CD4-positive, alpha-beta T cell treated with Interleukin-4 for 4 hours (primary cell): ENCODE data around the gene TNFRSF25.

ENCODE experiments used
- DNase-seq: peaks from one replicate; pipeline ENCODE4 v3.0.0-alpha.2; 2020

TNFRSF25 gene

GRCh38 chr1:6486433-6487011 is 20.5 kb upstream of the TNFRSF25 start:
- DNase-seq: peak; percentile 80

GRCh38 chr1:6485168-6486101 is 19.5 kb upstream of the TNFRSF25 start:
- no peak for DNase-seq

GRCh38 chr1:6484826-6485167 is 18.8 kb upstream of the TNFRSF25 start:
- no peak for DNase-seq

- DNase-seq: no peak
Measured at GRCh38 chr1:6483761-6484117, 17.8 kb upstream of the TNFRSF25 start.

- DNase-seq: no peak
Measured at GRCh38 chr1:6483017-6483760, 17.2 kb upstream of the TNFRSF25 start.

GRCh38 chr1:6481820-6482219 is 15.8 kb upstream of the TNFRSF25 start:
- no peak for DNase-seq

GRCh38 chr1:6477039-6477820 is 11.3 kb upstream of the TNFRSF25 start:
- DNase-seq: no peak

GRCh38 chr1:6476483-6476882 is 10.5 kb upstream of the TNFRSF25 start:
- no peak for DNase-seq

GRCh38 chr1:6475381-6476133 is 9.6 kb upstream of the TNFRSF25 start:
- peak; percentile 78 for DNase-seq

GRCh38 chr1:6474815-6475282 is 8.9 kb upstream of the TNFRSF25 start:
- no peak for DNase-seq

GRCh38 chr1:6473974-6474814 is 8.2 kb upstream of the TNFRSF25 start:
- no peak for DNase-seq

GRCh38 chr1:6473156-6473555 is 7.2 kb upstream of the TNFRSF25 start:
- no peak for DNase-seq

- no peak for DNase-seq
Measured at GRCh38 chr1:6472391-6472790, 6.4 kb upstream of the TNFRSF25 start.

- no peak for DNase-seq
Measured at GRCh38 chr1:6471970-6472368, 6.0 kb upstream of the TNFRSF25 start.

GRCh38 chr1:6471086-6471969 is 5.4 kb upstream of the TNFRSF25 start:
- no peak for DNase-seq

- no peak for DNase-seq
Measured at GRCh38 chr1:6470132-6471085, 4.4 kb upstream of the TNFRSF25 start.

- DNase-seq: no peak
Measured at GRCh38 chr1:6468729-6469461, 2.9 kb upstream of the TNFRSF25 start.
